ENCODE results near the gene DRICH1.

The DRICH1 gene

GRCh38 chr22:23632178-23632577 is at the start of gene DRICH1:
Gene DRICH1 (minus strand): TSS chr22:23632321. CDS start chr22:23632023, 298 bp downstream.
- ATAC-seq: no peak
- TF ChIP-seq TOX (CRISPR knock-in tag; IDR thresholded peaks at IDR 0.05; ENCODE audit: borderline replicate concordance) (no peak), RARB (CRISPR knock-in tag; IDR thresholded peaks at IDR 0.05) (no peak), GLIS3 (CRISPR knock-in tag; IDR thresholded peaks at IDR 0.05) (no peak), OSR1 (CRISPR knock-in tag; IDR thresholded peaks at IDR 0.05) (no peak), ZC3H10 (CRISPR knock-in tag; IDR thresholded peaks at IDR 0.05) (no peak), CREB5 (CRISPR knock-in tag; IDR thresholded peaks at IDR 0.05; ENCODE audit: low read depth) (no peak), ISL1 (CRISPR knock-in tag; IDR thresholded peaks at IDR 0.05) (no peak), TCF4 (CRISPR knock-in tag; IDR thresholded peaks at IDR 0.05; ENCODE audit: borderline replicate concordance) (no peak), SNAI2 (CRISPR knock-in tag; IDR thresholded peaks at IDR 0.05) (no peak), TSHZ2 (CRISPR knock-in tag; IDR thresholded peaks at IDR 0.05) (no peak), ZNF8 (CRISPR knock-in tag; IDR thresholded peaks at IDR 0.05) (no peak), ZNF565 (CRISPR knock-in tag; conservative IDR thresholded peaks at IDR 0.05; ENCODE audit: low read depth) (no peak), ZFP3 (CRISPR knock-in tag; IDR thresholded peaks at IDR 0.05) (no peak), ARNTL (CRISPR knock-in tag; IDR thresholded peaks at IDR 0.05; ENCODE audit: borderline replicate concordance, low read depth) (no peak), CSRNP3 (CRISPR knock-in tag; IDR thresholded peaks at IDR 0.05) (no peak), PPARA (CRISPR knock-in tag; IDR thresholded peaks at IDR 0.05; ENCODE audit: borderline replicate concordance) (no peak), ESRRG (CRISPR knock-in tag; IDR thresholded peaks at IDR 0.05) (no peak), PATZ1 (CRISPR knock-in tag; IDR thresholded peaks at IDR 0.05; ENCODE audit: borderline replicate concordance) (no peak), ZFP30 (CRISPR knock-in tag; IDR thresholded peaks at IDR 0.05) (no peak), BACH2 (CRISPR knock-in tag; IDR thresholded peaks at IDR 0.05; ENCODE audit: borderline replicate concordance) (no peak)

GRCh38 chr22:23681026-23681809 is 49.1 kb upstream of the DRICH1 start:
- no peak for ATAC-seq
- TF ChIP-seq PATZ1 (CRISPR knock-in tag; IDR thresholded peaks at IDR 0.05; ENCODE audit: borderline replicate concordance) (no peak), ZFP3 (CRISPR knock-in tag; IDR thresholded peaks at IDR 0.05) (no peak), TSHZ2 (CRISPR knock-in tag; IDR thresholded peaks at IDR 0.05) (no peak), TCF4 (CRISPR knock-in tag; IDR thresholded peaks at IDR 0.05; ENCODE audit: borderline replicate concordance) (no peak), TOX (CRISPR knock-in tag; IDR thresholded peaks at IDR 0.05; ENCODE audit: borderline replicate concordance) (no peak), ARNTL (CRISPR knock-in tag; IDR thresholded peaks at IDR 0.05; ENCODE audit: borderline replicate concordance, low read depth) (no peak), ISL1 (CRISPR knock-in tag; IDR thresholded peaks at IDR 0.05) (no peak), CSDC2 (CRISPR knock-in tag; IDR thresholded peaks at IDR 0.05) (no peak), CSRNP3 (CRISPR knock-in tag; IDR thresholded peaks at IDR 0.05) (no peak), POU6F1 (CRISPR knock-in tag; IDR thresholded peaks at IDR 0.05; ENCODE audit: borderline replicate concordance, low read depth) (no peak), ZNF565 (CRISPR knock-in tag; conservative IDR thresholded peaks at IDR 0.05; ENCODE audit: low read depth) (no peak), ESRRG (CRISPR knock-in tag; IDR thresholded peaks at IDR 0.05) (no peak), SNAI2 (CRISPR knock-in tag; IDR thresholded peaks at IDR 0.05) (no peak), BACH2 (CRISPR knock-in tag; IDR thresholded peaks at IDR 0.05; ENCODE audit: borderline replicate concordance) (no peak)

Measured in SK-N-SH treated with all-trans-retinoic acid at 6 μM for 48 hours (cell line).